Erythroblast (primary cell): ENCODE results near the gene ENTPD2.

ENCODE experiments used
- GATA1 ChIP-seq: IDR thresholded peaks from 2 replicates; pipeline ENCODE4 v1.6.1; 2011; ENCODE audit warnings: low read depth, mild to moderate bottlenecking, control low read depth, low read length, moderate library complexity
- POLR2A ChIP-seq: IDR thresholded peaks from 2 replicates; pipeline ENCODE4 v1.6.1; 2011; ENCODE audit warnings: mild to moderate bottlenecking, low read length

GRCh38 chr9:137058521-137059234 is 4.8 kb upstream of the ENTPD2 start:
- TF ChIP-seq POLR2A, result no peak
- no peak for TF ChIP-seq GATA1
